ENCODE data around the gene MIPOL1.

DNA sequence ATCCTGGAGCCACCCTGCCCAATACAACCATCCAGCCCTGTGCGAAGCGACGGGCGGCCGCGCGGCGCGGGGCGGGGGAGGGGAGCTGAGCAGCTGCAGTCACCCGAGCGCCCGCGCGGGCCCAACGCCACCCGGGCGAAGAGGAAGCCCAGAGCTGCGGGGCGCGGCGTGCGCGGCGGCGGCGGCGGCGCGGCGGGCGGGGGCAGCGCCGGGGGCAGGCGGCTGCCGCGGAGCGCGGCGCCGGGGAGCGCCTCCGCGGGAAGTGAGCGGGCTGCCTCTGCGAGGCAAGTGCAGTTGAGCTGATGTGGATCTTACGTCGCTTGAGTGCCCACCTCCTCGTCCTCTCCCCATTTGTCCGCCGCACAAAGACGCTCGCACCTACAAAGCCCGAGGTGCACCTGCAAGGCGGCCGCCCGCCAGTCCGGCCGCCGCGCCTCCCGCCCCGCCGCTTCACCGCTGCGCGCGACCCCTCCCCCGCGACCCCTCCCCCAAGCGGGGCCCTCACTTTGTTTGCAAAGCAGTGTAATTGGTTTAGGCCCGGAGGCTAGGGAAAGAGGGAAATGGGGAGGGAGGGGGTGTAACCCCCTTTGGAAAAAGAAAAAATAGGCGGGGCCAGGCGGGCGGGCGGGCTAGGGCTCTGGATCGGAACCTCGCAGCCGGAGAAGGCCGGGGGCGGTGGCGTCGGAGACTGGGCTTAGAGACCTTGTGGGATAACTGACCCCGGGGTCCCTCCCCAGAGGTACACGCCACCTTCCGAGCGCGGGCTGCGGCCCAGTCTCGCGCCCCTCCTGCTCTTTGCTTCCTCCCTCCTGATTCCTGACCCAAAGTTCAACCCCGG is 397.5 kb downstream of the MIPOL1 start, which contains the start of the genes FOXA1 and TTC6:
- TF ChIP-seq, protein P1, sequence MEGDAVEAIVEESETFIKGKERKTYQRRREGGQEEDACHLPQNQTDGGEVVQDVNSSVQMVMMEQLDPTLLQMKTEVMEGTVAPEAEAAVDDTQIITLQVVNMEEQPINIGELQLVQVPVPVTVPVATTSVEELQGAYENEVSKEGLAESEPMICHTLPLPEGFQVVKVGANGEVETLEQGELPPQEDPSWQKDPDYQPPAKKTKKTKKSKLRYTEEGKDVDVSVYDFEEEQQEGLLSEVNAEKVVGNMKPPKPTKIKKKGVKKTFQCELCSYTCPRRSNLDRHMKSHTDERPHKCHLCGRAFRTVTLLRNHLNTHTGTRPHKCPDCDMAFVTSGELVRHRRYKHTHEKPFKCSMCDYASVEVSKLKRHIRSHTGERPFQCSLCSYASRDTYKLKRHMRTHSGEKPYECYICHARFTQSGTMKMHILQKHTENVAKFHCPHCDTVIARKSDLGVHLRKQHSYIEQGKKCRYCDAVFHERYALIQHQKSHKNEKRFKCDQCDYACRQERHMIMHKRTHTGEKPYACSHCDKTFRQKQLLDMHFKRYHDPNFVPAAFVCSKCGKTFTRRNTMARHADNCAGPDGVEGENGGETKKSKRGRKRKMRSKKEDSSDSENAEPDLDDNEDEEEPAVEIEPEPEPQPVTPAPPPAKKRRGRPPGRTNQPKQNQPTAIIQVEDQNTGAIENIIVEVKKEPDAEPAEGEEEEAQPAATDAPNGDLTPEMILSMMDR (IDR thresholded peaks at IDR 0.05) = no peak
- TF ChIP-seq POLR2A (IDR thresholded peaks at IDR 0.05) = peak; percentile 31
